WTC11 (cell line): ENCODE results near the gene POU2F3. TPM values are rescaled to one million over a fixed set of nuclear protein-coding genes. Genes with fewer than 3 reads are reported as not detected.

Source experiments
- ATAC-seq: fragments of 200-7000 bp; cut with Tn5 transposase; 2 replicates; pipeline ENCODE4 v1.10.0; 2021; ENCODE audit warnings: mild to moderate bottlenecking, moderate library complexity
- CTCF ChIA-PET: fragments of 300-600 bp; sonication (Branson Sonifier 250); formaldehyde crosslinking; loops from one replicate; lab custom pipeline; 2021; ENCODE audit warnings: antibody characterized with exemption; lab: Charles Lee
- POLR2A ChIA-PET: fragments of 350-600 bp; sonication (Branson Sonifier 250); formaldehyde crosslinking; loops from one replicate; lab custom pipeline; 2021; ENCODE audit warnings: antibody characterized with exemption; lab: Charles Lee
- DNase-seq: peaks from one replicate; pipeline ENCODE4 v3.0.0; 2021; ENCODE audit warnings: low spot score
- H3K27ac Mint-ChIP-seq: 2 replicates; pipeline ENCODE4 v1.8.0; 2021; ENCODE audit warnings: mixed read lengths
- H3K27me3 Mint-ChIP-seq: 2 replicates; pipeline ENCODE4 v1.8.0; 2021; ENCODE audit warnings: low read depth, mild to moderate bottlenecking, moderate library complexity, mixed read lengths
- H3K36me3 Mint-ChIP-seq: 2 replicates; pipeline ENCODE4 v1.8.0; 2021; ENCODE audit warnings: mixed read lengths
- H3K4me1 Mint-ChIP-seq: 2 replicates; pipeline ENCODE4 v1.8.0; 2022; ENCODE audit warnings: mixed read lengths
- H3K4me3 Mint-ChIP-seq: 2 replicates; pipeline ENCODE4 v1.8.0; 2021; ENCODE audit warnings: mild to moderate bottlenecking, moderate library complexity, mixed read lengths
- H3K9me3 Mint-ChIP-seq: 2 replicates; pipeline ENCODE4 v1.8.0; 2021; ENCODE audit warnings: mixed read lengths
- ATF1 ChIP-seq: sonication (generic); formaldehyde crosslinking; IDR thresholded peaks from 2 replicates; pipeline ENCODE4 v1.8.1; 2023; ENCODE audit warnings: mild to moderate bottlenecking, moderate library complexity, missing genetic modification reagents
- CREB1 ChIP-seq: sonication (generic); formaldehyde crosslinking; IDR thresholded peaks from 2 replicates; pipeline ENCODE4 v1.8.0; 2023; ENCODE audit warnings: mild to moderate bottlenecking, missing genetic modification reagents
- CREM ChIP-seq: sonication (generic); formaldehyde crosslinking; IDR thresholded peaks from 2 replicates; pipeline ENCODE4 v1.8.1; 2022; ENCODE audit warnings: mild to moderate bottlenecking, missing genetic modification reagents, moderate library complexity
- FOXK1 ChIP-seq: sonication (generic); formaldehyde crosslinking; IDR thresholded peaks from 2 replicates; pipeline ENCODE4 v1.8.0; 2022; ENCODE audit warnings: mild to moderate bottlenecking, moderate library complexity, missing genetic modification reagents
- FOXP1 ChIP-seq: sonication (generic); formaldehyde crosslinking; IDR thresholded peaks from 2 replicates; pipeline ENCODE4 v1.8.0; 2022; ENCODE audit warnings: missing genetic modification reagents, mild to moderate bottlenecking, moderate library complexity, borderline replicate concordance
- MXD4 ChIP-seq: fragments of 250-450 bp; sonication (Bioruptor Pico); IDR thresholded peaks from 2 replicates; pipeline ENCODE4 v1.8.0; 2021; ENCODE audit warnings: mild to moderate bottlenecking, moderate library complexity, borderline replicate concordance
- NFE2L1 ChIP-seq: sonication (generic); formaldehyde crosslinking; IDR thresholded peaks from 2 replicates; pipeline ENCODE4 v1.8.1; 2023; ENCODE audit warnings: missing genetic modification reagents
- RORB ChIP-seq: fragments of 250-450 bp; sonication (Bioruptor Pico); IDR thresholded peaks from 2 replicates; pipeline ENCODE4 v1.9.0; 2021; ENCODE audit warnings: mild to moderate bottlenecking
- SMAD4 ChIP-seq: sonication (generic); formaldehyde crosslinking; IDR thresholded peaks from 2 replicates; pipeline ENCODE4 v1.8.0; 2022; ENCODE audit warnings: mild to moderate bottlenecking, missing genetic modification reagents
- SP1 ChIP-seq: sonication (generic); formaldehyde crosslinking; conservative IDR thresholded peaks from 2 replicates; pipeline ENCODE4 v1.8.1; 2022; ENCODE audit warnings: missing genetic modification reagents
- ZBTB21 ChIP-seq: sonication (generic); formaldehyde crosslinking; IDR thresholded peaks from 2 replicates; pipeline ENCODE4 v1.8.1; 2023; ENCODE audit warnings: mild to moderate bottlenecking, missing genetic modification reagents, borderline replicate concordance
- total RNA-seq: library from RNA; stranded (reverse); gene quantifications from 3 replicates; pipeline ENCODE4 v1.2.3, GENCODE V29; 2021
- TF ChIP-seq, protein P1 (sequence below): fragments of 250-450 bp; sonication (Bioruptor Pico); IDR thresholded peaks from 2 replicates; pipeline ENCODE4 v1.8.0; 2021; ENCODE audit warnings: mild to moderate bottlenecking
- TF ChIP-seq, protein P2 (sequence below): sonication (generic); formaldehyde crosslinking; IDR thresholded peaks from 2 replicates; pipeline ENCODE4 v1.8.0; 2022; ENCODE audit warnings: mild to moderate bottlenecking, missing genetic modification reagents
- TF ChIP-seq, protein P3 (sequence below): sonication (generic); formaldehyde crosslinking; IDR thresholded peaks from 2 replicates; pipeline ENCODE4 v1.8.0; 2023; ENCODE audit warnings: missing genetic modification reagents, mild to moderate bottlenecking, borderline replicate concordance
- TF ChIP-seq, protein P4 (sequence below): sonication (generic); formaldehyde crosslinking; IDR thresholded peaks from 2 replicates; pipeline ENCODE4 v1.8.1; 2022; ENCODE audit warnings: low read depth, mild to moderate bottlenecking, moderate library complexity, missing genetic modification reagents, borderline replicate concordance
- TF ChIP-seq, protein P5 (sequence below): sonication (generic); formaldehyde crosslinking; IDR thresholded peaks from 2 replicates; pipeline ENCODE4 v1.8.1; 2022; ENCODE audit warnings: mild to moderate bottlenecking, missing genetic modification reagents, moderate library complexity, borderline replicate concordance
- TF ChIP-seq, protein P6 (sequence below): sonication (generic); formaldehyde crosslinking; IDR thresholded peaks from 2 replicates; pipeline ENCODE4 v1.8.0; 2022; ENCODE audit warnings: mild to moderate bottlenecking, missing genetic modification reagents
- TF ChIP-seq, protein P7 (sequence below): fragments of 250-450 bp; sonication (Bioruptor Pico); IDR thresholded peaks from 2 replicates; pipeline ENCODE4 v1.9.0; 2021; ENCODE audit warnings: mild to moderate bottlenecking

The POU2F3 gene
- total RNA-seq, 1 experiment from 2014 or later, result 0.61 TPM

DNA sequence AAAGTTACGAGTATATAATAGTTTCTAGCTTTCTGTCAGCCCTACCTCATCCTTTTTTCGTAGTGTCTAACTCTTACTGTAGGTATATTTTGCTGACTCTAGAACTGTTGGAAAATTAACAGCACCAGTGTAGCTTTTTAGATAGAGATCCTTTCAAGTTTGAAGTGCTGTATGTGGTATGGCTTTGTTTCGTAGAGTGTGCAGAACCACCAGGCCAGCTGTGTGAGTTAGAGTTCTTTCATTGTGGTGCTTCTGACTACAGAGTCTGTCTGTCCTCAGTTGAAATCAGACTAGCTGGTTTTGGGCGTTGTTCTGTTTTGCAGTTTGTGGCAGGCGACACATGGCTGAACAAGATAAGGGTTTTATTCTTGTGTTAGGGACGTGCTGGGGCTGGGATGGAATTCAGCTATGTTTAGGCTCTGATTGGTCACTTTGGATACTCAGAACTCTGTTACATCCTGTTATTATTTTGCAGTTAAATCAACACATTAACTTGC lies 99.5 kb downstream of the POU2F3 start (continued):
- no peak for TF ChIP-seq ATF1 (CRISPR knock-in tag)
- no peak for TF ChIP-seq CREB1 (CRISPR knock-in tag)

DNA sequence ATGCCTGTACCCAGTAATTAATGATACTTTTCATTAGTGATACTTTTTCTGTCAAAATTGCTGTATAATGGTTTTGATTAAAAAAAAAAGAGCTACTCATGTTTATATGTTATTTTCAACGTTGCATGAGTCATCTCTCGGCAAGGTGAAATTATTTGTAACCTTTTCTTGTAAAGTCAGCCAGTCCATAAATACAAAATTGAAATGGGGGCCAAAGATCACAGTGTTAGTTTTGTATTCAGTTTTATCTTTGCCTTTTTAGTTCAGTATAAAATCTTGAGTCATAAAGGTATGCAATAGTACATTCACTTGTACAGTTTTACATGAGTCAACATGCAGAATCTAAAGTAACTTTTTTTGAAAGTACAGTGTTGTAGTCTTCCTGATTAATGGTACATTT lies 100.6 kb downstream of the POU2F3 start:
- TF ChIP-seq FOXP1, result no peak
- TF ChIP-seq, protein P1, sequence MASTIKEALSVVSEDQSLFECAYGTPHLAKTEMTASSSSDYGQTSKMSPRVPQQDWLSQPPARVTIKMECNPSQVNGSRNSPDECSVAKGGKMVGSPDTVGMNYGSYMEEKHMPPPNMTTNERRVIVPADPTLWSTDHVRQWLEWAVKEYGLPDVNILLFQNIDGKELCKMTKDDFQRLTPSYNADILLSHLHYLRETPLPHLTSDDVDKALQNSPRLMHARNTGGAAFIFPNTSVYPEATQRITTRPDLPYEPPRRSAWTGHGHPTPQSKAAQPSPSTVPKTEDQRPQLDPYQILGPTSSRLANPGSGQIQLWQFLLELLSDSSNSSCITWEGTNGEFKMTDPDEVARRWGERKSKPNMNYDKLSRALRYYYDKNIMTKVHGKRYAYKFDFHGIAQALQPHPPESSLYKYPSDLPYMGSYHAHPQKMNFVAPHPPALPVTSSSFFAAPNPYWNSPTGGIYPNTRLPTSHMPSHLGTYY (CRISPR knock-in tag), result no peak
- TF ChIP-seq RORB (CRISPR knock-in tag), result no peak
- no peak for TF ChIP-seq FOXK1
- TF ChIP-seq, protein P2, sequence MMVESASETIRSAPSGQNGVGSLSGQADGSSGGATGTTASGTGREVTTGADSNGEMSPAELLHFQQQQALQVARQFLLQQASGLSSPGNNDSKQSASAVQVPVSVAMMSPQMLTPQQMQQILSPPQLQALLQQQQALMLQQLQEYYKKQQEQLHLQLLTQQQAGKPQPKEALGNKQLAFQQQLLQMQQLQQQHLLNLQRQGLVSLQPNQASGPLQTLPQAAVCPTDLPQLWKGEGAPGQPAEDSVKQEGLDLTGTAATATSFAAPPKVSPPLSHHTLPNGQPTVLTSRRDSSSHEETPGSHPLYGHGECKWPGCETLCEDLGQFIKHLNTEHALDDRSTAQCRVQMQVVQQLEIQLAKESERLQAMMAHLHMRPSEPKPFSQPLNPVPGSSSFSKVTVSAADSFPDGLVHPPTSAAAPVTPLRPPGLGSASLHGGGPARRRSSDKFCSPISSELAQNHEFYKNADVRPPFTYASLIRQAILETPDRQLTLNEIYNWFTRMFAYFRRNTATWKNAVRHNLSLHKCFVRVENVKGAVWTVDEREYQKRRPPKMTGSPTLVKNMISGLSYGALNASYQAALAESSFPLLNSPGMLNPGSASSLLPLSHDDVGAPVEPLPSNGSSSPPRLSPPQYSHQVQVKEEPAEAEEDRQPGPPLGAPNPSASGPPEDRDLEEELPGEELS, result no peak
- TF ChIP-seq, protein P3, sequence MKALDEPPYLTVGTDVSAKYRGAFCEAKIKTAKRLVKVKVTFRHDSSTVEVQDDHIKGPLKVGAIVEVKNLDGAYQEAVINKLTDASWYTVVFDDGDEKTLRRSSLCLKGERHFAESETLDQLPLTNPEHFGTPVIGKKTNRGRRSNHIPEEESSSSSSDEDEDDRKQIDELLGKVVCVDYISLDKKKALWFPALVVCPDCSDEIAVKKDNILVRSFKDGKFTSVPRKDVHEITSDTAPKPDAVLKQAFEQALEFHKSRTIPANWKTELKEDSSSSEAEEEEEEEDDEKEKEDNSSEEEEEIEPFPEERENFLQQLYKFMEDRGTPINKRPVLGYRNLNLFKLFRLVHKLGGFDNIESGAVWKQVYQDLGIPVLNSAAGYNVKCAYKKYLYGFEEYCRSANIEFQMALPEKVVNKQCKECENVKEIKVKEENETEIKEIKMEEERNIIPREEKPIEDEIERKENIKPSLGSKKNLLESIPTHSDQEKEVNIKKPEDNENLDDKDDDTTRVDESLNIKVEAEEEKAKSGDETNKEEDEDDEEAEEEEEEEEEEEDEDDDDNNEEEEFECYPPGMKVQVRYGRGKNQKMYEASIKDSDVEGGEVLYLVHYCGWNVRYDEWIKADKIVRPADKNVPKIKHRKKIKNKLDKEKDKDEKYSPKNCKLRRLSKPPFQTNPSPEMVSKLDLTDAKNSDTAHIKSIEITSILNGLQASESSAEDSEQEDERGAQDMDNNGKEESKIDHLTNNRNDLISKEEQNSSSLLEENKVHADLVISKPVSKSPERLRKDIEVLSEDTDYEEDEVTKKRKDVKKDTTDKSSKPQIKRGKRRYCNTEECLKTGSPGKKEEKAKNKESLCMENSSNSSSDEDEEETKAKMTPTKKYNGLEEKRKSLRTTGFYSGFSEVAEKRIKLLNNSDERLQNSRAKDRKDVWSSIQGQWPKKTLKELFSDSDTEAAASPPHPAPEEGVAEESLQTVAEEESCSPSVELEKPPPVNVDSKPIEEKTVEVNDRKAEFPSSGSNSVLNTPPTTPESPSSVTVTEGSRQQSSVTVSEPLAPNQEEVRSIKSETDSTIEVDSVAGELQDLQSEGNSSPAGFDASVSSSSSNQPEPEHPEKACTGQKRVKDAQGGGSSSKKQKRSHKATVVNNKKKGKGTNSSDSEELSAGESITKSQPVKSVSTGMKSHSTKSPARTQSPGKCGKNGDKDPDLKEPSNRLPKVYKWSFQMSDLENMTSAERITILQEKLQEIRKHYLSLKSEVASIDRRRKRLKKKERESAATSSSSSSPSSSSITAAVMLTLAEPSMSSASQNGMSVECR, result no peak
- no peak for TF ChIP-seq ZBTB21 (CRISPR knock-in tag)
- TF ChIP-seq, protein P4, sequence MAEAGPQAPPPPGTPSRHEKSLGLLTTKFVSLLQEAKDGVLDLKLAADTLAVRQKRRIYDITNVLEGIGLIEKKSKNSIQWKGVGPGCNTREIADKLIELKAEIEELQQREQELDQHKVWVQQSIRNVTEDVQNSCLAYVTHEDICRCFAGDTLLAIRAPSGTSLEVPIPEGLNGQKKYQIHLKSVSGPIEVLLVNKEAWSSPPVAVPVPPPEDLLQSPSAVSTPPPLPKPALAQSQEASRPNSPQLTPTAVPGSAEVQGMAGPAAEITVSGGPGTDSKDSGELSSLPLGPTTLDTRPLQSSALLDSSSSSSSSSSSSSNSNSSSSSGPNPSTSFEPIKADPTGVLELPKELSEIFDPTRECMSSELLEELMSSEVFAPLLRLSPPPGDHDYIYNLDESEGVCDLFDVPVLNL (CRISPR knock-in tag), result no peak
- TF ChIP-seq SMAD4 (CRISPR knock-in tag), result no peak
- TF ChIP-seq, protein P5, sequence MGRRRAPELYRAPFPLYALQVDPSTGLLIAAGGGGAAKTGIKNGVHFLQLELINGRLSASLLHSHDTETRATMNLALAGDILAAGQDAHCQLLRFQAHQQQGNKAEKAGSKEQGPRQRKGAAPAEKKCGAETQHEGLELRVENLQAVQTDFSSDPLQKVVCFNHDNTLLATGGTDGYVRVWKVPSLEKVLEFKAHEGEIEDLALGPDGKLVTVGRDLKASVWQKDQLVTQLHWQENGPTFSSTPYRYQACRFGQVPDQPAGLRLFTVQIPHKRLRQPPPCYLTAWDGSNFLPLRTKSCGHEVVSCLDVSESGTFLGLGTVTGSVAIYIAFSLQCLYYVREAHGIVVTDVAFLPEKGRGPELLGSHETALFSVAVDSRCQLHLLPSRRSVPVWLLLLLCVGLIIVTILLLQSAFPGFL (CRISPR knock-in tag), result no peak
- TF ChIP-seq MXD4 (CRISPR knock-in tag), result no peak
- no peak for TF ChIP-seq NFE2L1
- TF ChIP-seq, protein P6, sequence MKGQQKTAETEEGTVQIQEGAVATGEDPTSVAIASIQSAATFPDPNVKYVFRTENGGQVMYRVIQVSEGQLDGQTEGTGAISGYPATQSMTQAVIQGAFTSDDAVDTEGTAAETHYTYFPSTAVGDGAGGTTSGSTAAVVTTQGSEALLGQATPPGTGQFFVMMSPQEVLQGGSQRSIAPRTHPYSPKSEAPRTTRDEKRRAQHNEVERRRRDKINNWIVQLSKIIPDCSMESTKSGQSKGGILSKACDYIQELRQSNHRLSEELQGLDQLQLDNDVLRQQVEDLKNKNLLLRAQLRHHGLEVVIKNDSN, result no peak
- TF ChIP-seq CREM (CRISPR knock-in tag), result no peak
- TF ChIP-seq, protein P7, sequence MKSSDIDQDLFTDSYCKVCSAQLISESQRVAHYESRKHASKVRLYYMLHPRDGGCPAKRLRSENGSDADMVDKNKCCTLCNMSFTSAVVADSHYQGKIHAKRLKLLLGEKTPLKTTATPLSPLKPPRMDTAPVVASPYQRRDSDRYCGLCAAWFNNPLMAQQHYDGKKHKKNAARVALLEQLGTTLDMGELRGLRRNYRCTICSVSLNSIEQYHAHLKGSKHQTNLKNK, result no peak
- no peak for TF ChIP-seq SP1 (CRISPR knock-in tag)
- Mint-ChIP-seq H3K27ac (no peak overlapping the region), H3K4me3 (no peak overlapping the region), H3K9me3 (no peaks in the 10 kb centered on the region), H3K4me1 (peaks cover 45% of the 10 kb centered on the region), H3K27me3 (no peaks in the 10 kb centered on the region), H3K36me3 (no peaks in the 10 kb centered on the region)
- ChIA-PET CTCF (no interaction called here), POLR2A (no interaction called here)
- no peak for ATAC-seq
- DNase-seq, result no peak
